Coronary artery (tissue), 2 donors: ENCODE data around the gene MIDN.

Source experiments
- DNase-seq: peaks from one replicate; pipeline ENCODE4 v3.0.0-alpha.2; 2017; ENCODE audit warnings: low spot score
- H3K27ac ChIP-seq, 2 donors: fragments of 200-600 bp; sonication (generic); one replicate each; pipeline ENCODE4 v1.5.1; 2016 to 2019
- H3K4me3 ChIP-seq: fragments of 200-600 bp; sonication (generic); 2 replicates; pipeline ENCODE4 v1.5.1; 2016; ENCODE audit warnings: mild to moderate bottlenecking, moderate library complexity
- TF ChIP-seq, protein P1 (sequence below): fragments of 200-600 bp; sonication (generic); IDR thresholded peaks from one replicate; pipeline ENCODE4 v1.5.1; 2019; ENCODE audit warnings: antibody characterized with exemption

The MIDN gene

DNA sequence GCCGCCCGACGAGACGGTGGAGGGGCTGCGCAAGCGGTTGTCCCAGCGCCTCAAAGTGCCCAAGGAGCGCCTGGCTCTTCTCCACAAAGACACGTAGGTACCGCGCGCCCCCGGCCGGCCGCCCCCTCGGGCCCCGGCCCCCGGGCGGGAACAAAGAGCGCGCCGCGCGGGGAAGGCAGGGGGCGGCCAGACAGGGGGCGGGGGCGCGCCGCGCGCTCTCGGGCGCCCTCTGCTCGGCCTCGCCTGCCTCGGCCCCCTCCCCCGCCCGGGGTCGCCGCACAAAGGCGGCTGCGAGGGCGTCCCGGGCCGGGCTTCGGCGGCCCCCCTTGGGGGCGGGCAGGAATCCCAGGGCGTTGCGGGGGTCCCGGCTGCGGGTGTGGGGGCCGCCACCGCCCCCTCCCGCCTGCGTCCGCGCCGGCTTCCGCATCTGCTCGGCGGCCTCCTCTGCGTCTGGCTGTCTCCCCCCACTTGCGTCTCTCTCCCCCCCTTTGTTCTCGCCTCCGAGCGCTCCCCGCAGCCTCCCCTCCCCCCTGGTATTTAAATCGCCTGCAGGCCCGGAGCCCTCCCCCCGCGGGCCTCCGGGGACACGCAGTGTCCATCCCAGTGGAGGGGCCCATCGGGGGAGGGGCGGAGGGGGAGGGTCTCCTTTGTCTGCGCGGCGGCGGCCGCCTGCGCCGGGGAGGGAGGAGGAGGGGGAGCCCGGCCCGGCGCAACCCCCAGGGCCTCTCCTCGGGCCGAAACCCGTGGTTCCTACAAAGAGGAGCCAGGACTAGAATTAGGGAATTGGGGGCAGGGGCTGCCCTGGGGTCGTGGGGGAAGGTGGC lies 2.3 kb downstream of the MIDN start:
- TF ChIP-seq, protein P1, sequence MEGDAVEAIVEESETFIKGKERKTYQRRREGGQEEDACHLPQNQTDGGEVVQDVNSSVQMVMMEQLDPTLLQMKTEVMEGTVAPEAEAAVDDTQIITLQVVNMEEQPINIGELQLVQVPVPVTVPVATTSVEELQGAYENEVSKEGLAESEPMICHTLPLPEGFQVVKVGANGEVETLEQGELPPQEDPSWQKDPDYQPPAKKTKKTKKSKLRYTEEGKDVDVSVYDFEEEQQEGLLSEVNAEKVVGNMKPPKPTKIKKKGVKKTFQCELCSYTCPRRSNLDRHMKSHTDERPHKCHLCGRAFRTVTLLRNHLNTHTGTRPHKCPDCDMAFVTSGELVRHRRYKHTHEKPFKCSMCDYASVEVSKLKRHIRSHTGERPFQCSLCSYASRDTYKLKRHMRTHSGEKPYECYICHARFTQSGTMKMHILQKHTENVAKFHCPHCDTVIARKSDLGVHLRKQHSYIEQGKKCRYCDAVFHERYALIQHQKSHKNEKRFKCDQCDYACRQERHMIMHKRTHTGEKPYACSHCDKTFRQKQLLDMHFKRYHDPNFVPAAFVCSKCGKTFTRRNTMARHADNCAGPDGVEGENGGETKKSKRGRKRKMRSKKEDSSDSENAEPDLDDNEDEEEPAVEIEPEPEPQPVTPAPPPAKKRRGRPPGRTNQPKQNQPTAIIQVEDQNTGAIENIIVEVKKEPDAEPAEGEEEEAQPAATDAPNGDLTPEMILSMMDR: no peak
- peak overlapping the region; percentile 96 for H3K4me3 ChIP-seq
- no peak for DNase-seq
- H3K27ac ChIP-seq: peak overlapping the region; percentile 93 to 100

GRCh38 chr19:1251330-1252220 lies 3.2 kb downstream of the MIDN start:
- TF ChIP-seq, protein P1: no peak
- peak overlapping the region; percentile 93 to 100 for H3K27ac ChIP-seq
- DNase-seq: no peak
- H3K4me3 ChIP-seq: peak overlapping the region; percentile 96

DNA sequence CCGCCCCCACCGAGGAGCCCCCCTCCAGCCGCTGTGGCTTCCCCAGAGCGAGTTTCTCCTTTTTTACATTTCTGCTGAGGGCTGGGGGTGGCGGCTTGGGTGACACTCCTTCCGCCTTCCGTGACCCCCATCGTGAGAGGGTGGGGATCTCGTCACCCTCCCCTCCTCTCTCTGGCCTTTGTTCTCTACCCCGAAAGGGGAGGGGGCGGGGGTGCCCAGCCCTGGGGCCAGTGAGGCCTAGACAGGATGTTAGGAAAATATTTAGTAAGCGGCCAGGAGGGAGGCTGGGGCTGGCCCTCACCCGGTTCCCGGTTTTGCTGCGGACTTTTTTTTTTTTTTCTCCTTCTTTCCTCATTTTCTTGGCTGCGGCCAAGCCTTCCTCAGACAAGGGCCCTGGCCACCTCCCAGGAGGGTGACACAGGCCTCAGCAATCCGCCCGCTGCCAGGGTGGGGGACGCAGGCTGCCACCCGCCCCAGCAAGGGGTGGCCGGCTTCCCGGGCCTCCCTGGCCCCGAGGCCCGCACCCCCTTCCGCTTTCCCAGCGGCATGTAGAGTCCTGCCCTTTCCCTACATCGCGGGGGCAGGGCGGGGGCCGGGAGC lies 3.9 kb downstream of the MIDN start:
- peak overlapping the region; percentile 93 to 100 for H3K27ac ChIP-seq
- TF ChIP-seq, protein P1: no peak
- peak; percentile 98 for DNase-seq
- H3K4me3 ChIP-seq: peak overlapping the region; percentile 96

DNA sequence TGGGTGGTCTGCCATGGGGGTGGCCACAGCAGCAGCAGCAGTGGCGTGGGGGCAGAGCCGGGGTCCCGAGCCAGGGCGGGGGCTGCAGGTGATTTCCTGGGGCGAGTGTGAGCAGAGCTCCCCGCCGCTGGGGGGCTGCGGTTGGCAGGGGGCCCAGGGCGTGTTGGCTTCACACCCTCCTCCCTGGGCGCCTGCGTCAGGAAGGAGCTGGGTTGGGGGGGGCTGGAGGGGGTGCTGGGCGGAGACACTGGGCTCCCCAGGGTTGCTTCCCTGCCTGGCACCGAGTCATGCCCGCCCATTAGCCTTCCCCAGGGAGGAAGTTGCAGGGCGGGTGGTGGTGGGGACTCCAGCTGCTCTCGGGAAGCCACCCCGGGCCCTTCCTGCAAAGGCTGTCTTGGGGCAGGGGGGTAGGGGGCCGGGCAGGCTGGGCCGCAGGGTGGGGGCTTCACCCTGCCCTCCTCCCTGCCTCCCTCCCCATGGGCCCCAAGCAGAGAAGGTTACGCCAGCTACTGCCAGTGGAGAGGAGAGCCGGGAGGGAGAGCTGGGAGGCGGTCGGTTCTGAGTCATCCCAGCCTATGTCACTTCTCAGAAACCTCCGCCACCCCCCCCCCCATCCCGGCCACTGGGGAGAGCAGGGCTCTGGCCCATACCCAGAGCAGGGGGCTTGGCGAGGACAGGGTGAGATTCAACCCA lies 4.6 kb downstream of the MIDN start:
- H3K27ac ChIP-seq: peak overlapping the region; percentile 93 to 100
- TF ChIP-seq, protein P1: no peak
- DNase-seq: peak; percentile 98

GRCh38 chr19:1253514-1254080 lies 5.2 kb downstream of the MIDN start:
- H3K27ac ChIP-seq: peak overlapping the region; percentile 93 to 100

More for the DNA sequence above, 4.6 kb downstream of the MIDN start:
- H3K4me3 ChIP-seq: peak overlapping the region; percentile 96

More at GRCh38 chr19:1253514-1254080, 5.2 kb downstream of the MIDN start:
- peak overlapping the region; percentile 96 for H3K4me3 ChIP-seq
- DNase-seq: no peak
- TF ChIP-seq, protein P1: no peak
